ENCODE measurements around the gene ZNF652. TPM values are rescaled to one million over a fixed set of nuclear protein-coding genes. Genes with fewer than 3 reads are reported as not detected.

The ZNF652 gene
- total RNA-seq, 1 donor from 2014 or later: 26.8 TPM

- H3K27ac Mint-ChIP-seq (ENCODE audit: unreplicated experiment): no peak overlapping the region
- FAIRE-seq: no peak
These were observed 45.8 kb downstream of the ZNF652 start for GRCh38 chr17:49316258-49316570.

GRCh38 chr17:49315551-49316257, 46.3 kb downstream of the ZNF652 start:
- peaks cover 8% of the 10 kb centered on the region for H3K4me1 ChIP-seq (ENCODE audit: insufficient read depth, low read length)
- H3K27ac ChIP-seq (ENCODE audit: low read depth, low read length): no peak overlapping the region
- TF ChIP-seq EZH2 (IDR thresholded peaks at IDR 0.05; ENCODE audit: insufficient read depth, low read length) (no peak), CTCF (IDR thresholded peaks at IDR 0.05; ENCODE audit: insufficient read depth, low read depth, low read length) (peak; percentile 96)
- no peak overlapping the region for H3K4me3 ChIP-seq (ENCODE audit: insufficient read depth, low read depth, low read length)
- H3K36me3 Mint-ChIP-seq (ENCODE audit: low read depth, unreplicated experiment): peaks cover 1% of the 10 kb centered on the region
- H3K79me2 ChIP-seq (ENCODE audit: insufficient read depth, low read length): peaks cover 5% of the 10 kb centered on the region
- H3K27me3 Mint-ChIP-seq (ENCODE audit: low read depth, unreplicated experiment): no peaks in the 10 kb centered on the region
- DNase-seq (ENCODE audit: low read depth): peak; percentile 77
- FAIRE-seq: peak; percentile 43
- H3K4me3 Mint-ChIP-seq (ENCODE audit: unreplicated experiment): peak overlapping the region; percentile 45
- H3K9ac ChIP-seq (ENCODE audit: low read length): no peak overlapping the region
- H3K36me3 ChIP-seq (ENCODE audit: insufficient read depth, low read length): peaks cover 16% of the 10 kb centered on the region
- peak overlapping the region; percentile 63 for H3K4me2 ChIP-seq (ENCODE audit: low read length)
- peaks cover 5% of the 10 kb centered on the region for H4K20me1 ChIP-seq (ENCODE audit: insufficient read depth, low read length)
- no peaks in the 10 kb centered on the region for H3K27me3 ChIP-seq (ENCODE audit: insufficient read depth, low read length)
- H3K27ac Mint-ChIP-seq (ENCODE audit: unreplicated experiment): no peak overlapping the region
- no peaks in the 10 kb centered on the region for H3K9me3 Mint-ChIP-seq (ENCODE audit: unreplicated experiment)
- H3K9me3 ChIP-seq (ENCODE audit: insufficient read depth, low read depth, low read length): no peaks in the 10 kb centered on the region
- peaks cover 6% of the 10 kb centered on the region for H3K4me1 Mint-ChIP-seq (ENCODE audit: low read depth, unreplicated experiment)
- H2AFZ ChIP-seq (ENCODE audit: low read depth, low read length): no peak overlapping the region

More at GRCh38 chr17:49316258-49316570, 45.8 kb downstream of the ZNF652 start:
- H3K4me1 Mint-ChIP-seq (ENCODE audit: low read depth, unreplicated experiment): peaks cover 6% of the 10 kb centered on the region
- H3K79me2 ChIP-seq (ENCODE audit: insufficient read depth, low read length): peaks cover 5% of the 10 kb centered on the region
- peak overlapping the region; percentile 63 for H3K4me2 ChIP-seq (ENCODE audit: low read length)
- H3K27ac ChIP-seq (ENCODE audit: low read depth, low read length): no peak overlapping the region
- H3K27me3 Mint-ChIP-seq (ENCODE audit: low read depth, unreplicated experiment): no peaks in the 10 kb centered on the region
- no peak overlapping the region for H3K4me3 Mint-ChIP-seq (ENCODE audit: unreplicated experiment)
- no peak for TF ChIP-seq EZH2 (IDR thresholded peaks at IDR 0.05; ENCODE audit: insufficient read depth, low read length)
- no peak for TF ChIP-seq CTCF (IDR thresholded peaks at IDR 0.05; ENCODE audit: insufficient read depth, low read depth, low read length)
- DNase-seq (ENCODE audit: low read depth): no peak
- no peaks in the 10 kb centered on the region for H3K9me3 ChIP-seq (ENCODE audit: insufficient read depth, low read depth, low read length)
- no peaks in the 10 kb centered on the region for H3K27me3 ChIP-seq (ENCODE audit: insufficient read depth, low read length)
- peaks cover 8% of the 10 kb centered on the region for H3K4me1 ChIP-seq (ENCODE audit: insufficient read depth, low read length)
- H3K36me3 Mint-ChIP-seq (ENCODE audit: low read depth, unreplicated experiment): peaks cover 1% of the 10 kb centered on the region
- H4K20me1 ChIP-seq (ENCODE audit: insufficient read depth, low read length): peaks cover 5% of the 10 kb centered on the region
- H3K9me3 Mint-ChIP-seq (ENCODE audit: unreplicated experiment): no peaks in the 10 kb centered on the region
- H3K36me3 ChIP-seq (ENCODE audit: insufficient read depth, low read length): peaks cover 12% of the 10 kb centered on the region
- H3K4me3 ChIP-seq (ENCODE audit: insufficient read depth, low read depth, low read length): no peak overlapping the region
- no peak overlapping the region for H2AFZ ChIP-seq (ENCODE audit: low read depth, low read length)
- no peak overlapping the region for H3K9ac ChIP-seq (ENCODE audit: low read length)

GRCh38 chr17:49312722-49313121, 49.3 kb downstream of the ZNF652 start:
- no peak overlapping the region for H2AFZ ChIP-seq (ENCODE audit: low read depth, low read length)
- H3K27ac ChIP-seq (ENCODE audit: low read depth, low read length): no peak overlapping the region
- Mint-ChIP-seq H3K9me3 (ENCODE audit: unreplicated experiment) (no peaks in the 10 kb centered on the region), H3K27me3 (ENCODE audit: low read depth, unreplicated experiment) (no peaks in the 10 kb centered on the region), H3K36me3 (ENCODE audit: low read depth, unreplicated experiment) (peaks cover 3% of the 10 kb centered on the region), H3K4me3 (ENCODE audit: unreplicated experiment) (no peak overlapping the region), H3K27ac (ENCODE audit: unreplicated experiment) (no peak overlapping the region), H3K4me1 (ENCODE audit: low read depth, unreplicated experiment) (peaks cover 6% of the 10 kb centered on the region)
- no peaks in the 10 kb centered on the region for H3K27me3 ChIP-seq (ENCODE audit: insufficient read depth, low read length)
- peaks cover 16% of the 10 kb centered on the region for H3K36me3 ChIP-seq (ENCODE audit: insufficient read depth, low read length)
- no peak for TF ChIP-seq EZH2 (IDR thresholded peaks at IDR 0.05; ENCODE audit: insufficient read depth, low read length)
- TF ChIP-seq CTCF (IDR thresholded peaks at IDR 0.05; ENCODE audit: insufficient read depth, low read depth, low read length): no peak
- H3K4me1 ChIP-seq (ENCODE audit: insufficient read depth, low read length): peaks cover 8% of the 10 kb centered on the region
- no peak for DNase-seq (ENCODE audit: low read depth)
- H3K4me3 ChIP-seq (ENCODE audit: insufficient read depth, low read depth, low read length): no peak overlapping the region
- peaks cover 2% of the 10 kb centered on the region for H3K79me2 ChIP-seq (ENCODE audit: insufficient read depth, low read length)
- H3K4me2 ChIP-seq (ENCODE audit: low read length): no peak overlapping the region
- peaks cover 5% of the 10 kb centered on the region for H4K20me1 ChIP-seq (ENCODE audit: insufficient read depth, low read length)
- H3K9ac ChIP-seq (ENCODE audit: low read length): no peak overlapping the region
- no peak for FAIRE-seq
- no peaks in the 10 kb centered on the region for H3K9me3 ChIP-seq (ENCODE audit: insufficient read depth, low read depth, low read length)

All from astrocyte (in vitro differentiated cells and primary cell).